ENCODE results near the gene RALA. TPM values are rescaled to one million over a fixed set of nuclear protein-coding genes. Genes with fewer than 3 reads are reported as not detected.
A peak's percentile ranks its signal among the peaks of the same experiment; 100 is the strongest.

RALA gene
- total and polyA plus RNA-seq, 2 experiments from 2014 or later = 43.5 to 231 TPM

GRCh38 chr7:39670052-39670451 lies 46.7 kb downstream of the RALA start (continued):
- TF ChIP-seq ZNF462 (CRISPR knock-in tag; IDR thresholded peaks at IDR 0.05) = no peak

- no peak overlapping the region for H3K27ac ChIP-seq (ENCODE audit: low read depth)
- no peak overlapping the region for H3K4me2 ChIP-seq
- peaks cover 8% of the 10 kb centered on the region; the same call in 1 of the 2 replicates for H4K20me1 ChIP-seq (replicated peaks; ENCODE audit: insufficient read depth)
- peaks cover 2% of the 10 kb centered on the region for H3K27me3 Mint-ChIP-seq (ENCODE audit: insufficient read depth, low read depth, poor library complexity)
- no peaks in the 10 kb centered on the region for H3K27me3 ChIP-seq (ENCODE audit: insufficient read depth)
- no peaks in the 10 kb centered on the region for H3F3A ChIP-seq (replicated peaks; ENCODE audit: low read depth)
- H3K79me2 ChIP-seq (replicated peaks; ENCODE audit: insufficient read depth) = peaks cover 77% of the 10 kb centered on the region
- H3K36me3 Mint-ChIP-seq (ENCODE audit: low read depth) = peaks cover 10% of the 10 kb centered on the region
- H3K27ac Mint-ChIP-seq = peak overlapping the region; percentile 9; the same call in 1 of the 2 replicates
- H3K9me3 Mint-ChIP-seq = no peaks in the 10 kb centered on the region; the same call in 2 of the 3 replicates
- H3K9me2 ChIP-seq (ENCODE audit: insufficient read depth) = no peaks in the 10 kb centered on the region
- ATAC-seq = no peak
- no peaks in the 10 kb centered on the region for H3K36me3 ChIP-seq (ENCODE audit: insufficient read depth)
- peaks cover 18% of the 10 kb centered on the region for H3K4me1 ChIP-seq (ENCODE audit: insufficient read depth)
- DNase-seq (ENCODE audit: low spot score) = no peak
- peaks cover 19% of the 10 kb centered on the region for H3K4me1 Mint-ChIP-seq
- H3K4me3 ChIP-seq = no peak overlapping the region
- H2AFZ ChIP-seq = no peak overlapping the region
- H3K4me3 Mint-ChIP-seq = no peak overlapping the region
- TF ChIP-seq CTCF (conservative IDR thresholded peaks at IDR 0.05; ENCODE audit: low read depth in 2 of 2) (no peak), ZNF114 (CRISPR knock-in tag; IDR thresholded peaks at IDR 0.05) (no peak), ZNF331 (CRISPR knock-in tag; IDR thresholded peaks at IDR 0.05; ENCODE audit: low read depth) (no peak), STAT1 (IDR thresholded peaks at IDR 0.05; ENCODE audit: unreplicated experiment) (no peak), POLR2AphosphoS5 (IDR thresholded peaks at IDR 0.05; ENCODE audit: low read depth) (no peak), NANOG (IDR thresholded peaks at IDR 0.05; ENCODE audit: borderline replicate concordance) (no peak), CREB1 (CRISPR knock-in tag; IDR thresholded peaks at IDR 0.05; ENCODE audit: low read depth) (no peak)
- TF ChIP-seq, protein P1, sequence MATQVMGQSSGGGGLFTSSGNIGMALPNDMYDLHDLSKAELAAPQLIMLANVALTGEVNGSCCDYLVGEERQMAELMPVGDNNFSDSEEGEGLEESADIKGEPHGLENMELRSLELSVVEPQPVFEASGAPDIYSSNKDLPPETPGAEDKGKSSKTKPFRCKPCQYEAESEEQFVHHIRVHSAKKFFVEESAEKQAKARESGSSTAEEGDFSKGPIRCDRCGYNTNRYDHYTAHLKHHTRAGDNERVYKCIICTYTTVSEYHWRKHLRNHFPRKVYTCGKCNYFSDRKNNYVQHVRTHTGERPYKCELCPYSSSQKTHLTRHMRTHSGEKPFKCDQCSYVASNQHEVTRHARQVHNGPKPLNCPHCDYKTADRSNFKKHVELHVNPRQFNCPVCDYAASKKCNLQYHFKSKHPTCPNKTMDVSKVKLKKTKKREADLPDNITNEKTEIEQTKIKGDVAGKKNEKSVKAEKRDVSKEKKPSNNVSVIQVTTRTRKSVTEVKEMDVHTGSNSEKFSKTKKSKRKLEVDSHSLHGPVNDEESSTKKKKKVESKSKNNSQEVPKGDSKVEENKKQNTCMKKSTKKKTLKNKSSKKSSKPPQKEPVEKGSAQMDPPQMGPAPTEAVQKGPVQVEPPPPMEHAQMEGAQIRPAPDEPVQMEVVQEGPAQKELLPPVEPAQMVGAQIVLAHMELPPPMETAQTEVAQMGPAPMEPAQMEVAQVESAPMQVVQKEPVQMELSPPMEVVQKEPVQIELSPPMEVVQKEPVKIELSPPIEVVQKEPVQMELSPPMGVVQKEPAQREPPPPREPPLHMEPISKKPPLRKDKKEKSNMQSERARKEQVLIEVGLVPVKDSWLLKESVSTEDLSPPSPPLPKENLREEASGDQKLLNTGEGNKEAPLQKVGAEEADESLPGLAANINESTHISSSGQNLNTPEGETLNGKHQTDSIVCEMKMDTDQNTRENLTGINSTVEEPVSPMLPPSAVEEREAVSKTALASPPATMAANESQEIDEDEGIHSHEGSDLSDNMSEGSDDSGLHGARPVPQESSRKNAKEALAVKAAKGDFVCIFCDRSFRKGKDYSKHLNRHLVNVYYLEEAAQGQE (IDR thresholded peaks at IDR 0.05; ENCODE audit: unreplicated experiment) = no peak
Observed at GRCh38 chr7:39670934-39671333, 47.6 kb downstream of the RALA start.

Data from GM23338 (cell line).